ENCODE measurements around the gene ZNF841. TPM values are rescaled to one million over a fixed set of nuclear protein-coding genes. Genes with fewer than 3 reads are reported as not detected.
"Not testable (repeated sequence)": the region's sequence is repeated elsewhere in the genome, so short reads cannot be mapped to it uniquely, and the experiment has no call there.

The ZNF841 gene
- total and polyA plus RNA-seq, 4 experiments from 2014 or later: 2.3 to 56.0 (median 26.5) TPM

- peaks cover 10 to 100% (median 93%) of the 10 kb centered on the region in 8 donors for H3K9me3 Mint-ChIP-seq
- H3K27me3 Mint-ChIP-seq: no peaks in the 10 kb centered on the region
- no peaks in the 10 kb centered on the region for H3K4me1 ChIP-seq (ENCODE audit: insufficient read depth, low read length)
- ChIA-PET POLR2A (ENCODE audit: partially characterized antibody) (no interaction called here), CTCF (ENCODE audit: partially characterized antibody) (no interaction called here)
- H3K27me3 ChIP-seq (ENCODE audit: insufficient read depth, low read length): no peaks in the 10 kb centered on the region
- H3K36me3 Mint-ChIP-seq: peaks cover 89 to 98% of the 10 kb centered on the region in 2 donors
- no peak overlapping the region for H3K4me3 ChIP-seq (ENCODE audit: low read length in 2 of 2)
- no peak overlapping the region for H3K27ac ChIP-seq (ENCODE audit: low read depth, low read length)
- H3K27ac Mint-ChIP-seq: no peak overlapping the region
- H3K4me1 Mint-ChIP-seq: peaks cover 0 to 1% (median 0%) of the 10 kb centered on the region in 4 donors
- intact Hi-C loops (cut with micrococcal nuclease): no loop called here
- H3K4me3 Mint-ChIP-seq: no peak overlapping the region
- H3K9me3 ChIP-seq (ENCODE audit: control insufficient read depth in 1 of 2, low read length in 2 of 2): peaks cover 26 to 74% of the 10 kb centered on the region in 2 donors
- no peak for DNase-seq
- H3K36me3 ChIP-seq (ENCODE audit: insufficient read depth, low read length): peaks cover 56% of the 10 kb centered on the region
Observed at GRCh38 chr19:52069653-52070052, 25.9 kb downstream of the ZNF841 start.

- H3K4me3 Mint-ChIP-seq: no peak overlapping the region
- Histone ChIP-seq H3K4me3 (ENCODE audit: low read length in 2 of 2) (peak overlapping the region in 1 of 2 donors; percentile 23), H3K36me3 (ENCODE audit: insufficient read depth, low read length) (peaks cover 40% of the 10 kb centered on the region), H3K27ac (ENCODE audit: low read depth, low read length) (no peak overlapping the region), H3K27me3 (ENCODE audit: insufficient read depth, low read length) (no peaks in the 10 kb centered on the region), H3K4me1 (ENCODE audit: insufficient read depth, low read length) (no peaks in the 10 kb centered on the region), H3K9me3 (ENCODE audit: control insufficient read depth in 1 of 2, low read length in 2 of 2) (peaks cover 35 to 80% of the 10 kb centered on the region in 2 donors)
- POLR2A ChIA-PET (ENCODE audit: partially characterized antibody): no interaction called here
- peaks cover 10 to 98% (median 90%) of the 10 kb centered on the region in 8 donors for H3K9me3 Mint-ChIP-seq
- H3K36me3 Mint-ChIP-seq: peaks cover 73 to 82% of the 10 kb centered on the region in 2 donors
- H3K27ac Mint-ChIP-seq: no peak overlapping the region
- CTCF ChIA-PET (ENCODE audit: partially characterized antibody): no interaction called here
- no peaks in the 10 kb centered on the region for H3K27me3 Mint-ChIP-seq
- intact Hi-C loops (cut with micrococcal nuclease): no loop called here
- no peak for DNase-seq
- peaks cover 0 to 1% (median 0%) of the 10 kb centered on the region in 4 donors for H3K4me1 Mint-ChIP-seq
Observed at GRCh38 chr19:52066258-52066863, 29.2 kb downstream of the ZNF841 start.

- H3K9me3 ChIP-seq (ENCODE audit: control insufficient read depth in 1 of 2, low read length in 2 of 2): peaks cover 35 to 80% of the 10 kb centered on the region in 2 donors
Observed at GRCh38 chr19:52065399-52065798, 30.2 kb downstream of the ZNF841 start.

GRCh38 chr19:52056480-52056879 is 39.1 kb downstream of the ZNF841 start:
- H3K4me1 Mint-ChIP-seq; H3K4me3 ChIP-seq (ENCODE audit: low read length in 2 of 2); H3K36me3 ChIP-seq (ENCODE audit: insufficient read depth, low read length); CTCF ChIA-PET (ENCODE audit: partially characterized antibody); H3K27ac Mint-ChIP-seq; H3K4me1 ChIP-seq (ENCODE audit: insufficient read depth, low read length); POLR2A ChIA-PET (ENCODE audit: partially characterized antibody); intact Hi-C loops (cut with micrococcal nuclease); H3K27me3 Mint-ChIP-seq; DNase-seq; H3K4me3 Mint-ChIP-seq; H3K27ac ChIP-seq (ENCODE audit: low read depth, low read length); H3K27me3 ChIP-seq (ENCODE audit: insufficient read depth, low read length): not testable (repeated sequence)
- Mint-ChIP-seq H3K9me3 (peaks cover 7 to 95% (median 84%) of the 10 kb centered on the region in 8 donors), H3K36me3 (peaks cover 51 to 68% of the 10 kb centered on the region in 2 donors)
- peaks cover 0 to 30% of the 10 kb centered on the region in 2 donors for H3K9me3 ChIP-seq (ENCODE audit: control insufficient read depth in 1 of 2, low read length in 2 of 2)

More at GRCh38 chr19:52065399-52065798, 30.2 kb downstream of the ZNF841 start:
- H3K4me3 Mint-ChIP-seq: no peak overlapping the region
- H3K4me1 ChIP-seq (ENCODE audit: insufficient read depth, low read length): no peaks in the 10 kb centered on the region
- H3K9me3 Mint-ChIP-seq: peaks cover 4 to 98% (median 90%) of the 10 kb centered on the region in 8 donors
- ChIA-PET POLR2A (ENCODE audit: partially characterized antibody) (no interaction called here), CTCF (ENCODE audit: partially characterized antibody) (no interaction called here)
- H3K27ac Mint-ChIP-seq: no peak overlapping the region
- intact Hi-C loops (cut with micrococcal nuclease): no loop called here
- DNase-seq: no peak
- H3K27me3 ChIP-seq (ENCODE audit: insufficient read depth, low read length): no peaks in the 10 kb centered on the region
- peaks cover 31% of the 10 kb centered on the region for H3K36me3 ChIP-seq (ENCODE audit: insufficient read depth, low read length)
- no peaks in the 10 kb centered on the region for H3K4me1 Mint-ChIP-seq
- H3K27ac ChIP-seq (ENCODE audit: low read depth, low read length): no peak overlapping the region
- H3K27me3 Mint-ChIP-seq: no peaks in the 10 kb centered on the region
- H3K4me3 ChIP-seq (ENCODE audit: low read length in 2 of 2): peak overlapping the region in 1 of 2 donors; percentile 23
- peaks cover 72 to 81% of the 10 kb centered on the region in 2 donors for H3K36me3 Mint-ChIP-seq

GRCh38 chr19:52051736-52052135 is 43.8 kb downstream of the ZNF841 start:
- POLR2A ChIA-PET (ENCODE audit: partially characterized antibody); H3K36me3 ChIP-seq (ENCODE audit: insufficient read depth, low read length); H3K27ac Mint-ChIP-seq; H3K27me3 Mint-ChIP-seq; DNase-seq; H3K4me3 Mint-ChIP-seq; H3K4me3 ChIP-seq (ENCODE audit: low read length in 2 of 2); CTCF ChIA-PET (ENCODE audit: partially characterized antibody); H3K27ac ChIP-seq (ENCODE audit: low read depth, low read length); H3K9me3 ChIP-seq (ENCODE audit: control insufficient read depth in 1 of 2, low read length in 2 of 2); intact Hi-C loops (cut with micrococcal nuclease); H3K27me3 ChIP-seq (ENCODE audit: insufficient read depth, low read length): not testable (repeated sequence)
- peaks cover 15% of the 10 kb centered on the region for H3K4me1 ChIP-seq (ENCODE audit: insufficient read depth, low read length)
- Mint-ChIP-seq H3K36me3 (peaks cover 45 to 56% of the 10 kb centered on the region in 2 donors), H3K4me1 (peaks cover 13 to 26% (median 19%) of the 10 kb centered on the region in 4 donors), H3K9me3 (peaks cover 7 to 79% (median 56%) of the 10 kb centered on the region in 8 donors)

GRCh38 chr19:52048555-52049501 is 46.7 kb downstream of the ZNF841 start, which contains the start of gene ZNF432:
TSS of gene ZNF432 (minus strand) at chr19:52048838. CDS start at chr19:52046868, 1,970 bp downstream.
- Histone ChIP-seq H3K36me3 (ENCODE audit: insufficient read depth, low read length) (peaks cover 20% of the 10 kb centered on the region), H3K4me3 (ENCODE audit: low read length in 2 of 2) (peak within 1 kb of the TSS; percentile 74 to 75), H3K27ac (ENCODE audit: low read depth, low read length) (peak within 1 kb of the TSS; percentile 96), H3K9me3 (ENCODE audit: control insufficient read depth in 1 of 2, low read length in 2 of 2) (no peaks in the 10 kb centered on the region), H3K4me1 (ENCODE audit: insufficient read depth, low read length) (peaks cover 15% of the 10 kb centered on the region), H3K27me3 (ENCODE audit: insufficient read depth, low read length) (no peaks in the 10 kb centered on the region)
- peaks cover 47 to 59% of the 10 kb centered on the region in 2 donors for H3K36me3 Mint-ChIP-seq
- H3K4me1 Mint-ChIP-seq: peaks cover 17 to 32% (median 21%) of the 10 kb centered on the region in 4 donors
- DNase-seq: peak; percentile 83 to 91 (median 84)
- peak within 1 kb of the TSS; percentile 96 to 100 (median 99) for H3K4me3 Mint-ChIP-seq
- CTCF ChIA-PET (ENCODE audit: partially characterized antibody): no interaction called here
- peaks cover 3 to 73% (median 46%) of the 10 kb centered on the region in 8 donors for H3K9me3 Mint-ChIP-seq
- no peaks in the 10 kb centered on the region for H3K27me3 Mint-ChIP-seq
- intact Hi-C loops (cut with micrococcal nuclease): loop anchor here (1.0 to 10.0 kb wide), 8 partner anchors 21 to 248 kb away; partner anchors contain the start of genes ZNF350, ZNF480, ZNF613 and ZNF614
- POLR2A ChIA-PET (ENCODE audit: partially characterized antibody): interaction anchor here (0.5 to 2.3 kb wide), 18 partner anchors 11 to 1472 kb away, joined by 3 to 39 read pairs (median 6); partner anchors contain the start of genes PPP2R1A, ZNF613, ZNF614 and ZNF615
- H3K27ac Mint-ChIP-seq: peak within 1 kb of the TSS; percentile 98 to 100 (median 100)

- Mint-ChIP-seq H3K27me3 (no peaks in the 10 kb centered on the region), H3K9me3 (peaks cover 5 to 95% (median 87%) of the 10 kb centered on the region in 8 donors), H3K4me1 (no peaks in the 10 kb centered on the region), H3K36me3 (peaks cover 84 to 96% of the 10 kb centered on the region in 2 donors), H3K27ac (no peak overlapping the region), H3K4me3 (no peak overlapping the region)
- H3K27me3 ChIP-seq (ENCODE audit: insufficient read depth, low read length): no peaks in the 10 kb centered on the region
- CTCF ChIA-PET (ENCODE audit: partially characterized antibody): no interaction called here
- peak overlapping the region in 1 of 2 donors; percentile 40 for H3K4me3 ChIP-seq (ENCODE audit: low read length in 2 of 2)
- peaks cover 60% of the 10 kb centered on the region for H3K36me3 ChIP-seq (ENCODE audit: insufficient read depth, low read length)
- DNase-seq: no peak
- intact Hi-C loops (cut with micrococcal nuclease): no loop called here
- POLR2A ChIA-PET (ENCODE audit: partially characterized antibody): interaction anchor here (2.2 kb wide), 1 partner anchor 10 kb away, joined by 10 read pairs; the partner anchor contains the start of gene ZNF432
- H3K4me1 ChIP-seq (ENCODE audit: insufficient read depth, low read length): no peaks in the 10 kb centered on the region
- H3K9me3 ChIP-seq (ENCODE audit: control insufficient read depth in 1 of 2, low read length in 2 of 2): peaks cover 11 to 60% of the 10 kb centered on the region in 2 donors
- H3K27ac ChIP-seq (ENCODE audit: low read depth, low read length): no peak overlapping the region
Observed at GRCh38 chr19:52039169-52039568, 56.4 kb downstream of the ZNF841 start.

Measured in CD4-positive, alpha-beta memory T cell (primary cell).